ENCODE data around the gene SCG5. TPM values are rescaled to one million over a fixed set of nuclear protein-coding genes. Genes with fewer than 3 reads are reported as not detected.

SCG5 gene
- total and polyA plus RNA-seq, 10 of the 15 experiments (the other 5 are each of a cell fraction or from before 2014, with no cell fraction given): 0.13 to 0.62 (median 0.48) TPM

DNA sequence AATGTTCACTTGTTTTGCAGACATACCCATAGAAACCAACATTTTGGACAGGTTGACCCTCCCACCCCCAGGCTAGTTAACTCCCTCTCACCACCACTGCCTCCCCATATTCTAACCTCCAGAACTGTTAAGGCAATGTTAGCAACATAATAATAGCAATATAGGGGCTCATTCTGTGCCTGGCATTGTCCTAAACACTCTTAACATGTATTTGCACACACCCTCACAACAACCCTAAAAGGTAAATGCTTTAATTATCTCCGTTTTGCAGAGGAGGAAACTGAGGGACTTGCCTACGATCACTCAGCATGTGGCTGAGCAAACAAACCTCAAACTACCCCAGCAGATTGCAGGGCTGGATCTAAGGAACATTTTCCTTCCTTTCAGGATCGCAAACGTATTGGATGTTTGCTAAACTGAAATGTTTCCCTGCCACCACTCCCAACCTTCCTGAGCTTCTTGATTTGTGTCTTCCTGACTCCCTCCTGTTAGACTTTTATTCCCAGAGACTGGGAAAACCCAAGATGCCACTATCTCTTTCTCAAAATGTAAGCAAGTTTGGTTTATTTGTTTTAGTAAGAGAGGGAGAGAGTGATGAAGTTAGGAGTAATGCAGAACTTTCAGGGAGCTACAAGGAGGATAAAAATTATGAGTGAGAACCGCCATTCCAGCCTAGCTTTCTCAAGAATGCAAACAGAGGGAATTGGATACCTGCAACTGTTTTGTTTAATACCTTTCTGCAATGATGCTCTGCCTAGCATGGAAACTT is 1.3 kb downstream of the SCG5 start:
- no peak overlapping the region for H3K4me3 ChIP-seq
- no peak overlapping the region for H3K9ac ChIP-seq (ENCODE audit: control insufficient read depth, insufficient read depth, low read length)
- no TSS peak for BruUV-seq (replicated peaks)
- no peak for DNase-seq (ENCODE audit: low read depth, low spot score)
- ATAC-seq: no peak
- H3K4me2 ChIP-seq (ENCODE audit: control insufficient read depth, insufficient read depth): no peak overlapping the region
- RAD21 ChIA-PET (ENCODE audit: unreplicated experiment): no interaction called here
- POLR2A ChIA-PET: no interaction called here
- WGBS (ENCODE audit: insufficient coverage, insufficient replicate concordance, low lambda C conversion rate, missing lambda C conversion rate): 86% methylated on average over 5 of the region's 5 CpGs
- H3K4me1 ChIP-seq (ENCODE audit: control insufficient read depth, insufficient read depth, low read length): no peaks in the 10 kb centered on the region
- H3K79me2 ChIP-seq (ENCODE audit: control insufficient read depth, insufficient read depth, low read length): no peaks in the 10 kb centered on the region
- H4K20me1 ChIP-seq (ENCODE audit: control insufficient read depth, insufficient read depth): no peaks in the 10 kb centered on the region
- H3K9me3 ChIP-seq (replicated peaks; ENCODE audit: control insufficient read depth, insufficient read depth, low read length): no peaks in the 10 kb centered on the region
- no peak overlapping the region for H2AFZ ChIP-seq (ENCODE audit: control insufficient read depth, low read depth, low read length)
- peaks cover 0 to under 1% of the 10 kb centered on the region in 2 experiments; a peak in 1 of 4 replicates for H3K36me3 ChIP-seq (ENCODE audit: control insufficient read depth in 2 of 2, insufficient read depth in 2 of 2, low read length in 1 of 2)
- no peak for TF ChIP-seq SRF (IDR thresholded peaks at IDR 0.05; ENCODE audit: low read depth in 2 of 2, low read length in 2 of 2)
- TF ChIP-seq, protein P1, sequence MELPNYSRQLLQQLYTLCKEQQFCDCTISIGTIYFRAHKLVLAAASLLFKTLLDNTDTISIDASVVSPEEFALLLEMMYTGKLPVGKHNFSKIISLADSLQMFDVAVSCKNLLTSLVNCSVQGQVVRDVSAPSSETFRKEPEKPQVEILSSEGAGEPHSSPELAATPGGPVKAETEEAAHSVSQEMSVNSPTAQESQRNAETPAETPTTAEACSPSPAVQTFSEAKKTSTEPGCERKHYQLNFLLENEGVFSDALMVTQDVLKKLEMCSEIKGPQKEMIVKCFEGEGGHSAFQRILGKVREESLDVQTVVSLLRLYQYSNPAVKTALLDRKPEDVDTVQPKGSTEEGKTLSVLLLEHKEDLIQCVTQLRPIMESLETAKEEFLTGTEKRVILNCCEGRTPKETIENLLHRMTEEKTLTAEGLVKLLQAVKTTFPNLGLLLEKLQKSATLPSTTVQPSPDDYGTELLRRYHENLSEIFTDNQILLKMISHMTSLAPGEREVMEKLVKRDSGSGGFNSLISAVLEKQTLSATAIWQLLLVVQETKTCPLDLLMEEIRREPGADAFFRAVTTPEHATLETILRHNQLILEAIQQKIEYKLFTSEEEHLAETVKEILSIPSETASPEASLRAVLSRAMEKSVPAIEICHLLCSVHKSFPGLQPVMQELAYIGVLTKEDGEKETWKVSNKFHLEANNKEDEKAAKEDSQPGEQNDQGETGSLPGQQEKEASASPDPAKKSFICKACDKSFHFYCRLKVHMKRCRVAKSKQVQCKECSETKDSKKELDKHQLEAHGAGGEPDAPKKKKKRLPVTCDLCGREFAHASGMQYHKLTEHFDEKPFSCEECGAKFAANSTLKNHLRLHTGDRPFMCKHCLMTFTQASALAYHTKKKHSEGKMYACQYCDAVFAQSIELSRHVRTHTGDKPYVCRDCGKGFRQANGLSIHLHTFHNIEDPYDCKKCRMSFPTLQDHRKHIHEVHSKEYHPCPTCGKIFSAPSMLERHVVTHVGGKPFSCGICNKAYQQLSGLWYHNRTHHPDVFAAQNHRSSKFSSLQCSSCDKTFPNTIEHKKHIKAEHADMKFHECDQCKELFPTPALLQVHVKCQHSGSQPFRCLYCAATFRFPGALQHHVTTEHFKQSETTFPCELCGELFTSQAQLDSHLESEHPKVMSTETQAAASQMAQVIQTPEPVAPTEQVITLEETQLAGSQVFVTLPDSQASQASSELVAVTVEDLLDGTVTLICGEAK (IDR thresholded peaks at IDR 0.05; ENCODE audit: borderline replicate concordance): no peak
- TF ChIP-seq, protein P2, sequence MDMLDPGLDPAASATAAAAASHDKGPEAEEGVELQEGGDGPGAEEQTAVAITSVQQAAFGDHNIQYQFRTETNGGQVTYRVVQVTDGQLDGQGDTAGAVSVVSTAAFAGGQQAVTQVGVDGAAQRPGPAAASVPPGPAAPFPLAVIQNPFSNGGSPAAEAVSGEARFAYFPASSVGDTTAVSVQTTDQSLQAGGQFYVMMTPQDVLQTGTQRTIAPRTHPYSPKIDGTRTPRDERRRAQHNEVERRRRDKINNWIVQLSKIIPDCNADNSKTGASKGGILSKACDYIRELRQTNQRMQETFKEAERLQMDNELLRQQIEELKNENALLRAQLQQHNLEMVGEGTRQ (IDR thresholded peaks at IDR 0.05; ENCODE audit: borderline replicate concordance, low read depth, low read length): no peak
- TF ChIP-seq IKZF2 (IDR thresholded peaks at IDR 0.05): no peak
- TF ChIP-seq CHD2 (IDR thresholded peaks at IDR 0.05; ENCODE audit: borderline replicate concordance, low read depth, low read length): no peak
- TF ChIP-seq JUND (IDR thresholded peaks at IDR 0.05; ENCODE audit: low read depth, low read length): no peak
- no peak for TF ChIP-seq POLR2AphosphoS2 (IDR thresholded peaks at IDR 0.05; ENCODE audit: low read depth, low read length)
- TF ChIP-seq, protein P3, sequence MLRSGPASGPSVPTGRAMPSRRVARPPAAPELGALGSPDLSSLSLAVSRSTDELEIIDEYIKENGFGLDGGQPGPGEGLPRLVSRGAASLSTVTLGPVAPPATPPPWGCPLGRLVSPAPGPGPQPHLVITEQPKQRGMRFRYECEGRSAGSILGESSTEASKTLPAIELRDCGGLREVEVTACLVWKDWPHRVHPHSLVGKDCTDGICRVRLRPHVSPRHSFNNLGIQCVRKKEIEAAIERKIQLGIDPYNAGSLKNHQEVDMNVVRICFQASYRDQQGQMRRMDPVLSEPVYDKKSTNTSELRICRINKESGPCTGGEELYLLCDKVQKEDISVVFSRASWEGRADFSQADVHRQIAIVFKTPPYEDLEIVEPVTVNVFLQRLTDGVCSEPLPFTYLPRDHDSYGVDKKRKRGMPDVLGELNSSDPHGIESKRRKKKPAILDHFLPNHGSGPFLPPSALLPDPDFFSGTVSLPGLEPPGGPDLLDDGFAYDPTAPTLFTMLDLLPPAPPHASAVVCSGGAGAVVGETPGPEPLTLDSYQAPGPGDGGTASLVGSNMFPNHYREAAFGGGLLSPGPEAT (IDR thresholded peaks at IDR 0.05; ENCODE audit: low read depth): no peak
- TF ChIP-seq TCF7 (IDR thresholded peaks at IDR 0.05; ENCODE audit: borderline replicate concordance): no peak
- no peak for TF ChIP-seq SMAD5 (IDR thresholded peaks at IDR 0.05; ENCODE audit: low read depth)
- in situ Hi-C loops (cut with MboI) (no loop called here), intact Hi-C loops (cut with micrococcal nuclease; ENCODE audit: unreplicated experiment) (no loop called here)
- FAIRE-seq: no peak
- no peaks in the 10 kb centered on the region for H3K27me3 ChIP-seq (replicated peaks in 1 of 2; ENCODE audit: control insufficient read depth in 2 of 2, insufficient read depth in 2 of 2, low read length in 1 of 2)
- H3K27ac ChIP-seq (ENCODE audit: control insufficient read depth, insufficient read depth): no peak overlapping the region
- SMC1A ChIA-PET (ENCODE audit: uncharacterized antibody, unreplicated experiment): no interaction called here
- CTCF ChIA-PET: interaction anchor here (1.0 to 1.5 kb wide), 3 partner anchors 8 to 11 kb away, joined by 3 to 4 read pairs (median 3); no protein-coding TSS in a partner anchor
